ENCODE data around the gene FGD2.

- TF ChIP-seq CTCF (conservative IDR thresholded peaks at IDR 0.05; ENCODE audit: low read length) (no peak), EZH2phosphoT487 (IDR thresholded peaks at IDR 0.05; ENCODE audit: borderline replicate concordance) (no peak)
Observed at GRCh38 chr6:37027811-37028469, 22.5 kb downstream of the FGD2 start.

All from Loucy (cell line).